Right atrium auricular region (tissue), 2 donors: Measurements from ENCODE around the gene BDKRB2. TPM values are rescaled to one million over a fixed set of nuclear protein-coding genes. Genes with fewer than 3 reads are reported as not detected.

ENCODE experiments used
- DNase-seq: peaks from one replicate; pipeline ENCODE4 v3.0.0-alpha.2; 2019; ENCODE audit warnings: low spot score
- H3K27ac ChIP-seq, 2 donors: fragments of 200-600 bp; sonication (generic); 1 replicate in 1 of 2; 2 replicates in 1 of 2; pipeline ENCODE4 v1.5.1; 2016 to 2019
- H3K27me3 ChIP-seq, 2 donors: fragments of 200-600 bp; sonication (generic); one replicate each; pipeline versions ENCODE4 v1.5.1 to v1.6.0; 2017 to 2019
- H3K36me3 ChIP-seq: fragments of 200-600 bp; sonication (generic); one replicate; pipeline ENCODE4 v1.5.1; 2016
- H3K4me1 ChIP-seq, 2 donors: fragments of 200-600 bp; sonication (generic); one replicate each; pipeline versions ENCODE4 v1.5.1 to v1.6.0; 2017 to 2019
- H3K4me3 ChIP-seq, 2 donors: fragments of 200-600 bp; sonication (generic); 1 replicate in 1 of 2; 2 replicates in 1 of 2; pipeline ENCODE4 v1.5.1; 2017 to 2019; ENCODE audit warnings: mild to moderate bottlenecking in 1 of 2, moderate library complexity in 1 of 2
- H3K9me3 ChIP-seq, 2 donors: fragments of 200-600 bp; sonication (generic); one replicate each; pipeline ENCODE4 v1.5.1; 2019
- CTCF ChIP-seq, 2 donors: fragments of 200-600 bp; sonication (generic); IDR thresholded peaks; one replicate each; pipeline ENCODE4 v1.5.1; 2019; ENCODE audit warnings: antibody characterized with exemption in 2 of 2
- total RNA-seq, 2 donors: library from RNA; depleted of rRNA; stranded (reverse); fragments of >200 nt; gene quantifications; one replicate each; pipeline ENCODE4 v1.1.0, GENCODE V29; 2016

BDKRB2 gene
- total RNA-seq, 2 donors from 2014 or later, result 1.7 to 2.9 TPM

- H3K27ac ChIP-seq, result no peak overlapping the region
Measured at GRCh38 chr14:96189281-96189711, 15.3 kb upstream of the BDKRB2 start.

GRCh38 chr14:96191353-96191752 is 13.3 kb upstream of the BDKRB2 start:
- no peaks in the 10 kb centered on the region for H3K9me3 ChIP-seq
- no peaks in the 10 kb centered on the region for H3K4me1 ChIP-seq
- no peak for DNase-seq
- H3K27me3 ChIP-seq, result no peaks in the 10 kb centered on the region
- no peak overlapping the region for H3K4me3 ChIP-seq
- TF ChIP-seq CTCF (IDR thresholded peaks at IDR 0.05), result no peak
- no peak overlapping the region for H3K27ac ChIP-seq
- H3K36me3 ChIP-seq, result no peaks in the 10 kb centered on the region

More at GRCh38 chr14:96189281-96189711, 15.3 kb upstream of the BDKRB2 start:
- H3K36me3 ChIP-seq, result no peaks in the 10 kb centered on the region
- H3K4me3 ChIP-seq, result no peak overlapping the region
- no peaks in the 10 kb centered on the region for H3K9me3 ChIP-seq
- no peaks in the 10 kb centered on the region for H3K4me1 ChIP-seq
- no peak for TF ChIP-seq CTCF (IDR thresholded peaks at IDR 0.05)
- no peaks in the 10 kb centered on the region for H3K27me3 ChIP-seq
- no peak for DNase-seq

GRCh38 chr14:96191841-96192462 is 12.7 kb upstream of the BDKRB2 start:
- no peak overlapping the region for H3K4me3 ChIP-seq
- TF ChIP-seq CTCF (IDR thresholded peaks at IDR 0.05), result no peak
- H3K4me1 ChIP-seq, result no peaks in the 10 kb centered on the region
- no peak for DNase-seq
- H3K27ac ChIP-seq, result no peak overlapping the region
- no peaks in the 10 kb centered on the region for H3K9me3 ChIP-seq
- no peaks in the 10 kb centered on the region for H3K36me3 ChIP-seq
- no peaks in the 10 kb centered on the region for H3K27me3 ChIP-seq

GRCh38 chr14:96192975-96193805 is 11.4 kb upstream of the BDKRB2 start:
- H3K27me3 ChIP-seq, result no peaks in the 10 kb centered on the region
- TF ChIP-seq CTCF (IDR thresholded peaks at IDR 0.05), result no peak
- H3K4me3 ChIP-seq, result no peak overlapping the region
- no peaks in the 10 kb centered on the region for H3K4me1 ChIP-seq
- H3K36me3 ChIP-seq, result no peaks in the 10 kb centered on the region
- no peaks in the 10 kb centered on the region for H3K9me3 ChIP-seq
- H3K27ac ChIP-seq, result no peak overlapping the region
- DNase-seq, result no peak

- no peak overlapping the region for H3K27ac ChIP-seq
- H3K9me3 ChIP-seq, result no peaks in the 10 kb centered on the region
- H3K27me3 ChIP-seq, result no peaks in the 10 kb centered on the region
- H3K36me3 ChIP-seq, result no peaks in the 10 kb centered on the region
- DNase-seq, result no peak
- no peak overlapping the region for H3K4me3 ChIP-seq
- no peaks in the 10 kb centered on the region for H3K4me1 ChIP-seq
- TF ChIP-seq CTCF (IDR thresholded peaks at IDR 0.05), result no peak
Measured at GRCh38 chr14:96194262-96194656, 10.4 kb upstream of the BDKRB2 start.
